Measurements from ENCODE around the gene LRG1. TPM values are rescaled to one million over a fixed set of nuclear protein-coding genes. Genes with fewer than 3 reads are reported as not detected.

LRG1 gene
- total and polyA plus RNA-seq, 9 of the 15 experiments (the other 6 are each of a cell fraction or from before 2014, with no cell fraction given), result 1.5 to 11.9 (median 8.7) TPM

DNA sequence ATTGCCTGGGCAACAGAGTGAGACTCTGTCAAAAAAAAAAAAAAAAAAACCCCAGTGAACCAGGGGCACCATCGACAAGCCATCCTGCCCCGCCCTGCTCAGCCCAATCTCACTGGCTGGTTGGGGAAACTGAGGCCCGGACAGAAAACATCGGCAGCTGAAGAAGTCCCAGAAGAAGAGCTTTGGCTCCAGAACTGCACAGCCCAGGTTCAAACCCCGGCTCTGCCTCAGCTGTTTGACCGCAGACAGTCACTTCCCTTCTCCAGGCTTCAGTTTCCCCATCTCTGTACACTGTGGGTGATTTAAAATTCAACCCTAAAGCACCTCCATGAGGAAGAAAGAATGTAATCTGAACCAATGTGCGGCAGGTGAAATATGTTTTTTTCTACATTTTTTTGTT is 29.1 kb upstream of the LRG1 start:
- ChIA-PET POLR2A (interaction anchor here (0.7 to 2.0 kb wide), 2 partner anchors 13 to 14 kb away, joined by 3 to 6 read pairs; no protein-coding TSS in a partner anchor), CTCF (ENCODE audit: low intra/inter-chr PET ratio) (no interaction called here)
- no peak overlapping the region for H3K4me3 ChIP-seq
- H3K4me2 ChIP-seq (ENCODE audit: insufficient read depth, low read length), result no peak overlapping the region
- H3K27ac ChIP-seq (ENCODE audit: extremely low read depth, low read depth, low read length), result no peak overlapping the region
- no peak overlapping the region for H2AFZ ChIP-seq (ENCODE audit: low read depth, low read length)
- FAIRE-seq (no peak), DNase-seq (ENCODE audit: extremely low read depth in 1 of 4, low spot score in 3 of 4) (no peak), ATAC-seq (no peak)
- intact Hi-C loops (cut with micrococcal nuclease), result no loop called here
- no peaks in the 10 kb centered on the region for H3K36me3 ChIP-seq (ENCODE audit: control insufficient read depth, insufficient read depth, low read length)
- TF ChIP-seq HNRNPLL (IDR thresholded peaks at IDR 0.05; ENCODE audit: low read depth, low read length, poor library complexity, severe bottlenecking) (no peak), ZNF408 (CRISPR knock-in tag; IDR thresholded peaks at IDR 0.05; ENCODE audit: low read depth) (no peak), MYBL2 (IDR thresholded peaks at IDR 0.05; ENCODE audit: low read depth) (no peak), MYBL2 (CRISPR knock-in tag; IDR thresholded peaks at IDR 0.05; ENCODE audit: borderline replicate concordance) (no peak), ZNF76 (CRISPR knock-in tag; IDR thresholded peaks at IDR 0.05; ENCODE audit: borderline replicate concordance) (no peak), SAFB (IDR thresholded peaks at IDR 0.05; ENCODE audit: borderline replicate concordance, low read depth, low read length) (no peak), HDAC6 (IDR thresholded peaks at IDR 0.05; ENCODE audit: low read depth, low read length) (no peak), TSC22D4 (tag; IDR thresholded peaks at IDR 0.05) (no peak), TCFL5 (CRISPR knock-in tag; conservative IDR thresholded peaks at IDR 0.05) (no peak), SPI1 (IDR thresholded peaks at IDR 0.05; ENCODE audit: borderline replicate concordance, low read depth, low read length) (peak; percentile 63; the same call in 1 of the 2 replicates), MYNN (IDR thresholded peaks at IDR 0.05) (no peak), MYNN (CRISPR knock-in tag; IDR thresholded peaks at IDR 0.05) (no peak)
- TF ChIP-seq, protein P1, sequence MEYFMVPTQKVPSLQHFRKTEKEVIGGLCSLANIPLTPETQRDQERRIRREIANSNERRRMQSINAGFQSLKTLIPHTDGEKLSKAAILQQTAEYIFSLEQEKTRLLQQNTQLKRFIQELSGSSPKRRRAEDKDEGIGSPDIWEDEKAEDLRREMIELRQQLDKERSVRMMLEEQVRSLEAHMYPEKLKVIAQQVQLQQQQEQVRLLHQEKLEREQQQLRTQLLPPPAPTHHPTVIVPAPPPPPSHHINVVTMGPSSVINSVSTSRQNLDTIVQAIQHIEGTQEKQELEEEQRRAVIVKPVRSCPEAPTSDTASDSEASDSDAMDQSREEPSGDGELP (CRISPR knock-in tag; IDR thresholded peaks at IDR 0.05; ENCODE audit: borderline replicate concordance), result peak; percentile 75
- TF ChIP-seq, protein P2, sequence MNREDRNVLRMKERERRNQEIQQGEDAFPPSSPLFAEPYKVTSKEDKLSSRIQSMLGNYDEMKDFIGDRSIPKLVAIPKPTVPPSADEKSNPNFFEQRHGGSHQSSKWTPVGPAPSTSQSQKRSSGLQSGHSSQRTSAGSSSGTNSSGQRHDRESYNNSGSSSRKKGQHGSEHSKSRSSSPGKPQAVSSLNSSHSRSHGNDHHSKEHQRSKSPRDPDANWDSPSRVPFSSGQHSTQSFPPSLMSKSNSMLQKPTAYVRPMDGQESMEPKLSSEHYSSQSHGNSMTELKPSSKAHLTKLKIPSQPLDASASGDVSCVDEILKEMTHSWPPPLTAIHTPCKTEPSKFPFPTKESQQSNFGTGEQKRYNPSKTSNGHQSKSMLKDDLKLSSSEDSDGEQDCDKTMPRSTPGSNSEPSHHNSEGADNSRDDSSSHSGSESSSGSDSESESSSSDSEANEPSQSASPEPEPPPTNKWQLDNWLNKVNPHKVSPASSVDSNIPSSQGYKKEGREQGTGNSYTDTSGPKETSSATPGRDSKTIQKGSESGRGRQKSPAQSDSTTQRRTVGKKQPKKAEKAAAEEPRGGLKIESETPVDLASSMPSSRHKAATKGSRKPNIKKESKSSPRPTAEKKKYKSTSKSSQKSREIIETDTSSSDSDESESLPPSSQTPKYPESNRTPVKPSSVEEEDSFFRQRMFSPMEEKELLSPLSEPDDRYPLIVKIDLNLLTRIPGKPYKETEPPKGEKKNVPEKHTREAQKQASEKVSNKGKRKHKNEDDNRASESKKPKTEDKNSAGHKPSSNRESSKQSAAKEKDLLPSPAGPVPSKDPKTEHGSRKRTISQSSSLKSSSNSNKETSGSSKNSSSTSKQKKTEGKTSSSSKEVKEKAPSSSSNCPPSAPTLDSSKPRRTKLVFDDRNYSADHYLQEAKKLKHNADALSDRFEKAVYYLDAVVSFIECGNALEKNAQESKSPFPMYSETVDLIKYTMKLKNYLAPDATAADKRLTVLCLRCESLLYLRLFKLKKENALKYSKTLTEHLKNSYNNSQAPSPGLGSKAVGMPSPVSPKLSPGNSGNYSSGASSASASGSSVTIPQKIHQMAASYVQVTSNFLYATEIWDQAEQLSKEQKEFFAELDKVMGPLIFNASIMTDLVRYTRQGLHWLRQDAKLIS (CRISPR knock-in tag; IDR thresholded peaks at IDR 0.05), result no peak
- H3K27me3 ChIP-seq (ENCODE audit: control insufficient read depth in 2 of 2, insufficient read depth in 2 of 2, low read length in 2 of 2), result no peaks in the 10 kb centered on the region
- H3K9ac ChIP-seq (ENCODE audit: insufficient read depth in 1 of 2, low read depth in 2 of 2, low read length in 2 of 2), result no peak overlapping the region
- H4K20me1 ChIP-seq (replicated peaks; ENCODE audit: control insufficient read depth, insufficient read depth, low read length), result no peaks in the 10 kb centered on the region; the same call in 1 of the 2 replicates
- 26% methylated on average over 7 of the region's 7 CpGs for WGBS (ENCODE audit: insufficient coverage, low coverage, missing lambda C conversion rate)
- H3K4me1 ChIP-seq (replicated peaks in 1 of 2; ENCODE audit: control insufficient read depth in 2 of 2, insufficient read depth in 2 of 2, low read length in 2 of 2), result peaks cover 2 to 22% of the 10 kb centered on the region in 2 experiments; a peak in 3 of 5 replicates
- in situ Hi-C loops (cut with MboI), result no loop called here
- H3K9me1 ChIP-seq (ENCODE audit: control insufficient read depth, insufficient read depth, low read length), result peaks cover 2% of the 10 kb centered on the region
- H3K79me2 ChIP-seq (ENCODE audit: control insufficient read depth, insufficient read depth, low read length), result no peaks in the 10 kb centered on the region
- no TSS peak for BruUV-seq (replicated peaks)
- H3K9me3 ChIP-seq (replicated peaks; ENCODE audit: control insufficient read depth, insufficient read depth, low read depth, low read length), result no peaks in the 10 kb centered on the region
